ENCODE results near the gene ZFHX3.

The ZFHX3 gene

GRCh38 chr16:72824761-72825160, 223.2 kb downstream of the ZFHX3 start:
- DNase-seq (ENCODE audit: low read depth), result no peak

- DNase-seq (ENCODE audit: low read depth), result no peak
Measured at GRCh38 chr16:72824027-72824426, 223.9 kb downstream of the ZFHX3 start.

GRCh38 chr16:72821185-72821950, 226.6 kb downstream of the ZFHX3 start:
- DNase-seq (ENCODE audit: low read depth), result no peak

- no peak for DNase-seq (ENCODE audit: low read depth)
Measured at GRCh38 chr16:72819345-72819744, 228.6 kb downstream of the ZFHX3 start.

GRCh38 chr16:72818236-72818845, 229.6 kb downstream of the ZFHX3 start:
- no peak for DNase-seq (ENCODE audit: low read depth)

- DNase-seq (ENCODE audit: low read depth), result no peak
Measured at GRCh38 chr16:72815348-72816318, 232.3 kb downstream of the ZFHX3 start.

GRCh38 chr16:72814226-72814625, 233.7 kb downstream of the ZFHX3 start:
- DNase-seq (ENCODE audit: low read depth), result no peak

- no peak for DNase-seq (ENCODE audit: low read depth)
Measured at GRCh38 chr16:72812672-72813071, 235.3 kb downstream of the ZFHX3 start.

GRCh38 chr16:72811876-72812275, 236.1 kb downstream of the ZFHX3 start:
- no peak for DNase-seq (ENCODE audit: low read depth)

GRCh38 chr16:72811188-72811720, 236.7 kb downstream of the ZFHX3 start:
- no peak for DNase-seq (ENCODE audit: low read depth)

GRCh38 chr16:72810480-72810879, 237.4 kb downstream of the ZFHX3 start:
- no peak for DNase-seq (ENCODE audit: low read depth)

- no peak for DNase-seq (ENCODE audit: low read depth)
Measured at GRCh38 chr16:72809446-72809845, 238.5 kb downstream of the ZFHX3 start.

- DNase-seq (ENCODE audit: low read depth), result no peak
Measured at GRCh38 chr16:72808754-72809153, 239.2 kb downstream of the ZFHX3 start.

- DNase-seq (ENCODE audit: low read depth), result no peak
Measured at GRCh38 chr16:72807245-72807644, 240.7 kb downstream of the ZFHX3 start.

- DNase-seq (ENCODE audit: low read depth), result no peak
Measured at GRCh38 chr16:72805486-72805885, 242.4 kb downstream of the ZFHX3 start.

- no peak for DNase-seq (ENCODE audit: low read depth)
Measured at GRCh38 chr16:72800524-72801161, 247.3 kb downstream of the ZFHX3 start.

GRCh38 chr16:72798264-72798663, 249.7 kb downstream of the ZFHX3 start:
- DNase-seq (ENCODE audit: low read depth), result no peak

- DNase-seq (ENCODE audit: low read depth), result no peak
Measured at GRCh38 chr16:72797621-72798020, 250.3 kb downstream of the ZFHX3 start.

GRCh38 chr16:72796222-72796621, 251.7 kb downstream of the ZFHX3 start:
- no peak for DNase-seq (ENCODE audit: low read depth)

GRCh38 chr16:72794986-72795385, 252.9 kb downstream of the ZFHX3 start:
- no peak for DNase-seq (ENCODE audit: low read depth)

GRCh38 chr16:72794319-72794718, 253.6 kb downstream of the ZFHX3 start:
- no peak for DNase-seq (ENCODE audit: low read depth)

GRCh38 chr16:72793716-72794115, 254.2 kb downstream of the ZFHX3 start:
- no peak for DNase-seq (ENCODE audit: low read depth)

Data from activated T-helper 9 cell treated with anti-CD3 and anti-CD28 coated beads, Interleukin-2, amount 50 U/mL, for 16 hours (primary cell).